Measurements from ENCODE around the gene MNAT1. TPM values are rescaled to one million over a fixed set of nuclear protein-coding genes. Genes with fewer than 3 reads are reported as not detected.
"Not testable (repeated sequence)": the region's sequence is repeated elsewhere in the genome, so short reads cannot be mapped to it uniquely, and the experiment has no call there.

The MNAT1 gene
- total RNA-seq, 1 experiment from 2014 or later, result 45.7 TPM

DNA sequence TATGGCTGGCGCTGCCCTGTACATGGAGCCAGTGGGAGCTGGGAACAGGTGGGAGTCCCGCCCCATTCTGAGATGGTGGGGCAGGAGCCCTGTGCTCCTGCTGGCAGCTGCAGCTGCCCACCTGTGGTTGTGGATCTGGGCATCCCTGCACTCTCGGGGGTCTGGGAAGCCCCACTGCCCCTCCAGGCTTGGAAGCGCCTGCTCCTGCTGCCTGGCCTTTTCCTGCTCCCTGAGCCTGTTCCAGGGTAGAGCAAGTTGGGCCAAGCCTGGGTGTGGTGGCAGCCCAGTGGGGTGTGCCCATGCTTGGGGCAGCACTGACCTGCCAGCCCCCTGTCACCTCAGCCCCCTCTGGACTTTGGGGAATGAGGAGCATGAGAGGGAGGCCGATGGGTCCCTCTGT, 104.0 kb downstream of the MNAT1 start:
- Histone ChIP-seq H3K4me3 (no peak overlapping the region), H3K9me3 (no peaks in the 10 kb centered on the region), H3K36me3 (no peaks in the 10 kb centered on the region), H3K27me3 (no peaks in the 10 kb centered on the region)
- DNase-seq, result no peak

DNA sequence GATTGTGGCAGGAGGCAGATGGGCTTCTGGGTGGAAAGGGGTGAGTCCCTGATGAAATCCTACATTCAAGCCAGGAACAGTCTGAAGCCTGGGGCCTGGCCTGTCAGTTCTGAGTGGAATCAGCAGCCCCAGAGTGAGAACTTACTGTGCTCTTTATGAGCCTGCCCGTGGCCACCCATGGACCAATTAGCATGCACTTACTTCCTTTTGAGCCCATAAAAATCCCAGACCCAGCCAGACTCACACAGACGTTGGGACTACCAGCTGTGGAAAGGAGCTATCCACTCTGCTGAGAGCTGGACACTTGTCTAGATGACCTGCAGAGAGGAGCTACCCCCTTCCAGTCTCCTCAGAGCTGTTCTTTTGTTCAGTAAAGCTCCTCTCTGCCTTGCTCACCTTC, 104.5 kb downstream of the MNAT1 start:
- H3K9me3 ChIP-seq, result no peaks in the 10 kb centered on the region
- H3K4me3 ChIP-seq, result no peak overlapping the region
- no peaks in the 10 kb centered on the region for H3K36me3 ChIP-seq
- H3K27me3 ChIP-seq, result no peaks in the 10 kb centered on the region
- DNase-seq, result no peak

DNA sequence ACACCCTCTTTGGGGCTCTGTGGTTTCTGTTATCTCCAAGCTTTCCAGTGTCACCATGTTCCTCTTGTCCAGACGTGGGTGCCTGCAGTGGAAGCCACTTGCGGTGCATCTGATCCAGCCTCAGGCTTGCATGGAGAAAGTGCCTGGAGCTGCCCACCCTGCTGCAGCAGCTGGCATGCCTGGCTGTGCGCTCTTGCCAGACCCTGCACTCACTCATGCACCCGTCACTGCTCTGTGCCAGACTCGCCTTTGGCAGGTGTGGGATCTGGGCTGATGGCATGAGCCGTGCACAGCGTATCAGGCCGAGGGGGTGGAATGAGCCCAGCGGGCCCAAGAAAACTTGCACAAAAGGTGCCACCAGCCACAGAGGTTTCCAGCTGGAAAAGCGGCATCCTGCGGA, 105.1 kb downstream of the MNAT1 start:
- Histone ChIP-seq H3K9me3 (no peaks in the 10 kb centered on the region), H3K36me3 (no peaks in the 10 kb centered on the region), H3K4me3 (no peak overlapping the region), H3K27me3 (no peaks in the 10 kb centered on the region)
- no peak for DNase-seq

DNA sequence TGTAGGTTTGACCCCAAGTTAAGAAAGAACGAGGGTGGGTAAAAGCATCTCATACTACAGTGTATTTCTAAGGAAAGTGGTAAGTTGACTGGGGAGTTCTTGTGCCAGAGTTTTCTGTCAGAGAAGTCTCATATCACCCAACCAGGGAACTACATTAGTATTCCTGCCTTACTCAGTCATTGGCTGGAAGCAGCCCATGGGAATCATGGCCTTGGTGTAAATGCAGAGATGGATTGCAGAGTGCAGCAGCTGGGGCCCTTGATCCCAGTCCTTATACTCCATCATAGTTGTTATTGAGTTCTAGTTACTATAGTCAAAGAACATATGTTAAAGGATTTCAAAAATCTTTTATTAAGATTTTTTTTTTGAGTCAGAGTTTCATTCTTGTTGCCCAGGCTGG, 105.8 kb downstream of the MNAT1 start:
- Histone ChIP-seq H3K36me3 (no peaks in the 10 kb centered on the region), H3K4me3 (no peak overlapping the region), H3K9me3 (no peaks in the 10 kb centered on the region), H3K27me3 (no peaks in the 10 kb centered on the region)
- no peak for DNase-seq

DNA sequence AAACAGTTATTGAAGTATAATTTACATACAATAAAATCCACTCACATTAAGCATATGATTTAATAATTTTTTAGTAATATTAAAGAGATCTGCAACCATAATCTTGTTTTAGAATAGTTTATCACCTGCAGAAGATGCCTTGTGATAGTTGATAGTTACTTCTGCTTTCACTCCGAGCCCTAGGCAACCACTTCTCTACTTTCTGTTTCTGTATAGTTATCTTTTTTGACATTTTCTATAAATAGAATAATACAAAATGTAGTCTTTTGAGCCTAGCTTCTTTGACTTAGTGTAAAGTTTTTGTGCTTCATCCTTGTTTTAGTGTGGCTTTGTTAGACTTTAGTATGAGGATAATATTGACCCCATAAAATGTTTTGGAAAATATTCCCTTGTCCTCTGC, 111.0 kb downstream of the MNAT1 start:
- peaks cover 3% of the 10 kb centered on the region; the same call in 1 of the 2 replicates for H3K9me3 ChIP-seq
- no peaks in the 10 kb centered on the region for H3K27me3 ChIP-seq
- H3K36me3 ChIP-seq, result no peaks in the 10 kb centered on the region
- DNase-seq, result no peak
- no peak overlapping the region for H3K4me3 ChIP-seq

- Histone ChIP-seq H3K9me3 (peaks cover 3% of the 10 kb centered on the region; the same call in 1 of the 2 replicates), H3K4me3 (no peak overlapping the region), H3K36me3 (no peaks in the 10 kb centered on the region), H3K27me3 (no peaks in the 10 kb centered on the region)
- no peak for DNase-seq
Measured at GRCh38 chr14:60848066-60848465, 113.5 kb downstream of the MNAT1 start.

DNA sequence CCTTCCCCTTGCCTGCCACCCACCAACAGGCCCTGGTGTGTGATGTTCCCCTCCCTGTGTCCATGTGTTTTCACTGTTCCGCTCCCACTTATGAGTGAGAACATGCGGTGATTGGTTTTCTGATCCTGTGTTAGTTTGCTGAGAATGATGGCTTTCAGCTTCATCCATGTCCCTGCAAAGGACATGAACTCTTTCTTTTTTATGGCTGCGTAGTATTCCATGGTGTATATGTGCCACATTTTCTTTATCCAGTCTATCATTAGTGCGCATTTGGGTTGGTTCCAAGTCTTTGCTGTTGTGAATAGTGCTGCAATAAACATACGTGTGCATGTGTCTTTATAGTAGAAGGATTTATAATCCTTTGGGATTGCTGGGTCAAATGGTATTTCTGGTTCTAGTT, 117.1 kb downstream of the MNAT1 start:
- not testable (repeated sequence) for H3K4me3 ChIP-seq, H3K27me3 ChIP-seq, H3K9me3 ChIP-seq, DNase-seq, H3K36me3 ChIP-seq

DNA sequence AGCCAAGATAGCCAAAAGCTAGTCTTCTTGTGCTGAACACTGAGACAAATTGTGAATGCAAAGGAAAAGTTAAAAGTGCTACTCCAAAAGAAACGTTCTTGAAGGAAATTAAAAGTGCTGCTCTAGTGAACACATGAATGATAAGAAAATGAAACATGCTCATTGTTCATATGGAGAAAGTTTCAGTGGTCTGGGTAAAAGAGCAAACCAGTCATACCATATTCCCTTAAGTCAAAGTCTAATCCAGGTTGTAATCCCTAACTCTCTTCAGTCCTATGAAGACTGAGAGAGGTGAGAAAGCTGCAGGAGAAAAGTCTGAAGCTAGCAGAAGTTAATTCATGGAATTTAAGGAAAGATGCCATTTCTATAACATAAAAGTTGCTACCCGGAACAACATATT, 121.5 kb downstream of the MNAT1 start:
- DNase-seq, result no peak
- no peaks in the 10 kb centered on the region for H3K9me3 ChIP-seq
- H3K4me3 ChIP-seq, result no peak overlapping the region
- H3K36me3 ChIP-seq, result no peaks in the 10 kb centered on the region
- H3K27me3 ChIP-seq, result no peaks in the 10 kb centered on the region

- H3K27me3 ChIP-seq, result no peaks in the 10 kb centered on the region
- no peak overlapping the region for H3K4me3 ChIP-seq
- DNase-seq, result no peak
- no peaks in the 10 kb centered on the region for H3K36me3 ChIP-seq
- no peaks in the 10 kb centered on the region for H3K9me3 ChIP-seq
Measured at GRCh38 chr14:60859525-60859924, 125.0 kb downstream of the MNAT1 start.

DNA sequence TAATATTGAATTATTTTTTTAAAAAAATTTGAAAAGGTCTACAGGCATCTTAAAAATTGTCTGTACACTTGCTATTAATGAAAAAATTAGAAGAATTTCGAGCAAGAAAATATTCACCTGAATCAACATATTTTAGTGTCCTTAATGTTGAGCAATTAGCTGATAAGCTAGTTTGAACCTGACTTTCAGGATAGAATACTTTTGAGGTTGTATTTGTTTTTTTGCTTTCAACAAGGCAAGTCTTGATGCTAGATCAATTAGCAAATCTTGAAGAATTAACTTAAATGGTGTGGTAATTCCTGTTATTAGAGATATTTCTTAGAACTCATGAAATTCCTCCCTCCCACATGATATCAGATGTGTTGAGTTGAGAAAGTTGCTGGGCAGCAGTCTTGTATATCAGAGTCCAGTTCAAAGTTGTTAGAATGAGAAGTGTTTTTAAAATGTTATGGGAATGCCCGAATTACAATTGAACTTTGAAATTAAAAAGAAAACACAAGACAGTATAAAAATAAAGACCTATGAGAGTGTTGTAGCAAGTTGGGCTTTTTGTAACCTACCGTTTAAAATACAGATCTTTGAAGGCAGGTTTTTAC, 127.1 kb downstream of the MNAT1 start:
- Histone ChIP-seq H3K27me3 (no peaks in the 10 kb centered on the region), H3K36me3 (no peaks in the 10 kb centered on the region), H3K9me3 (no peaks in the 10 kb centered on the region), H3K4me3 (no peak overlapping the region)
- DNase-seq, result no peak

DNA sequence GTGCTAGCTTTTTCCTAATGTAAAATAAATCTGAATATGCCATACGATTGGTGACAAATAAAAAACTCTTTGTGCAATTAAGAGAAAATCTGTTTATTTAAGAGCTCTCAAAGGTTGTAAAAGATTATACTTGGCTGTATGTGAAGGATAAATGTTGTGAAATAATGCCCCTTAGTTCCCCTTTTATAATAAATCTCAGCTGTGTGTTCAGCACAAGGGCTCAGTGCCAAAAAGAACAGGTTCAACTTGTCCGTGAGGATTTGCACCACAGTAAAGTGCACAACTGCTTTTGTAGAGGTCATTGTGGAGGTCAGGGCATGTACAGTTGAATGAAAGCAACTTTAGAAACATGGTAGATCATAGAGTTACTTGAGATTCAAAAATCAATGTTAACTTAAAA, 127.7 kb downstream of the MNAT1 start:
- H3K36me3 ChIP-seq, result no peaks in the 10 kb centered on the region
- H3K4me3 ChIP-seq, result no peak overlapping the region
- no peaks in the 10 kb centered on the region for H3K9me3 ChIP-seq
- H3K27me3 ChIP-seq, result no peaks in the 10 kb centered on the region
- DNase-seq, result no peak

DNA sequence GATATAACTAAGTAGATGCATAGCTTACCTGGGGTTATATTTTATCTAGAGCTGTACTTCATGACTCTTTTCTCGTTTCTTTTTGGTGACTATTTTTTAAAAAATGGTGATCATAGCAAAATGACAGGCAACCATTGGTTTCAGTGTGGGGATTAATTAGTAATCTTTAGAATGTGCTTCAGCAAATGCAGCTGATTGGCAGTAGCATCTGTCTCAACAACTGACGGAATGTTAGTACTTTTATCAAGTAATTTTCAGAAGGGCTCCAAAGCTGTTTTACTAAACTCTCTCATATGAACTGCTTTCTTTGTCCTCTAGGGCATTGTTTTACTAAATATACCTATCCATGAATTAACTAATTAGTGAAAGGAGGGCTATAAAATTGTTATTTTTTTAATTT, 128.7 kb downstream of the MNAT1 start:
- Histone ChIP-seq H3K9me3 (no peaks in the 10 kb centered on the region), H3K36me3 (no peaks in the 10 kb centered on the region), H3K27me3 (no peaks in the 10 kb centered on the region), H3K4me3 (no peak overlapping the region)
- DNase-seq, result no peak

DNA sequence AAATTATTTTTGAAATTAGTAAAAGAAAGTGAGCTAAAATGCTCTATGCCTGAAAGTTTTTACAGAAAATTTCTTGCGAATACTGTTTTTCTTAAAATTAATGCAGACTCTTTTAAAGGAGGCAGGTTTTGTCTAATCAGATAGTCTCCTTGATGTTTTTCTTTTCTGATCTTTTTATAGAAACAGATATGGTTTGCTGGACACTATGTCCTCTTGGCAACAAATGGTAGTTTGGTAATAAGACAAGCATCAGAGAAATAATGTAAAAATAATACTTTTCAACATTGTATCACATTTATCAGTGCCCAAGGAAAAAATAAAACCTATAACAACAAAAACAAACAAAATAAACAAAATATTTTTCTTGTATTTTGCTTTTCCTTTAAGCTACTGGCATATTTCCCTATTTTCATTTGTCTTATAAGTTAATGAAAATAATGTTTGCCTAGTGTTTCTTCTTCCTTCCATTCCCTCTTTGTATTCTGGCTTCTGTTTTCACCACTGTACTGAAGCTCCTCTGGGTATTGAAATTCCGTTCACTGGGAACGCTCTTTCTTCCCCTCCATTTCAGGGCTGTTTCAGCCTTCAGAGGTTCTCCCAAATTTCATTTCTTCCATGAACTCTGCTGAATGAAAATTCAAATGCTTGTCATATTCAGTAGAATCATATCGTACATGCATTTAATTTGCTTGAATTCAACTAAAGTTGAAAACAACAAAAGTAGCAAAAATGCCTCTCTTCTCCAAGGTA, 131.0 kb downstream of the MNAT1 start:
- Histone ChIP-seq H3K36me3 (no peaks in the 10 kb centered on the region), H3K27me3 (no peaks in the 10 kb centered on the region), H3K9me3 (no peaks in the 10 kb centered on the region), H3K4me3 (no peak overlapping the region)
- DNase-seq, result no peak

DNA sequence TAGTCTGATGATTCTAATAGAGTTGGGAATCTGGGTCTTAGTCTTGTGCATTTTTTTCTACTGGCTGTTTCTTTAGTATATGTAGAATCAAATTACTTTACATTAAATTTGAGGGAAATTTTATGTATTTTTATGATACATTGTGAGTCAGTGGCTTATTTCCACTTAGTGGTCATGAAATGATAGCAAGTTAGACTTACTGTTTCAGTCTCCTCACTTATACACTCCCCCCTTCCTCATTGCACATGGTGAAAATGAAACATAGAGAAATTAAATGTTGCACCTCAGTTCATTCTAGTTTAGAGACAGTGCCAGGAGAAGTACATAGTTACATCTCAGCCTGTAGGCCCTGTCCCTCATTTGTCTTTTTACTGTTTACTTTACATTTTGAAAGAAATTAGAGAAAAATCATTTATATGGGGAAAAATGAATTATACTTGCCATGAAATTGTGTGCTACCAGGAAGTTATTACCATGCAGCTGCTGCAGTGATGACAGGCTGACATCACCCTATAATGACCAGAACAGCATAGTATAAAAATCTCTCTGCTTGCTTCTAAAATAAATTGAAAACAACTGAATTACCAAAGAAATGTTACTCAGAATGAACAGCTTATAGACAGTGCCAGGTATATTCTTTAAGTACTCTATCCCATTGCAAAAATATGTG, 133.1 kb downstream of the MNAT1 start:
- DNase-seq, result no peak
- Histone ChIP-seq H3K4me3 (no peak overlapping the region), H3K9me3 (no peaks in the 10 kb centered on the region)

GRCh38 chr14:60878121-60878520, 143.6 kb downstream of the MNAT1 start:
- Histone ChIP-seq H3K36me3 (no peaks in the 10 kb centered on the region), H3K9me3 (no peaks in the 10 kb centered on the region), H3K27me3 (no peaks in the 10 kb centered on the region), H3K4me3 (no peak overlapping the region)
- no peak for DNase-seq

More for the DNA sequence above, 133.1 kb downstream of the MNAT1 start:
- H3K36me3 ChIP-seq, result no peaks in the 10 kb centered on the region
- no peaks in the 10 kb centered on the region for H3K27me3 ChIP-seq

- no peak for DNase-seq
- H3K4me3 ChIP-seq, result no peak overlapping the region
- H3K36me3 ChIP-seq, result no peaks in the 10 kb centered on the region
- peaks cover 2% of the 10 kb centered on the region; the same call in 1 of the 2 replicates for H3K9me3 ChIP-seq
- H3K27me3 ChIP-seq, result no peaks in the 10 kb centered on the region
Measured at GRCh38 chr14:60878536-60878935, 144.0 kb downstream of the MNAT1 start.

DNA sequence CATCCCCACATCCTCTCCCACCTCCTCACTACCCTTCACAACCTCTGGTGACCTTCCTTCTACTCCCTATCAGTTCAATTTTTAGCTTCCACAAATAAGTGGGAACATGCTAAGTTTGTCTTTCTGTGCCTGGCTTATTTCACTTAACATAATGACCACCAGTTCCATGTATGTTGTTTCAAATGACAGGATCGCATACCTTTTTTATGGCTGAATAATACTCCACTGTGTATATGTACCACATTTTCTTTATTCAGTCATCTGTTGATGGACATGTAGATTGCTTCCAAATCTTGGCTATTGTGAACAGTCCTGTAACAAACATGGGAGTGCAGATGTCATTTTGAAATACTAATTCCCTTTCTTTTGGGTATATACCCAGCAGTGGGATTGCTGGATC, 147.7 kb downstream of the MNAT1 start:
- Histone ChIP-seq H3K4me3 (no peak overlapping the region), H3K36me3 (no peaks in the 10 kb centered on the region), H3K27me3 (no peaks in the 10 kb centered on the region), H3K9me3 (peaks cover 3% of the 10 kb centered on the region; the same call in 1 of the 2 replicates)
- no peak for DNase-seq

DNA sequence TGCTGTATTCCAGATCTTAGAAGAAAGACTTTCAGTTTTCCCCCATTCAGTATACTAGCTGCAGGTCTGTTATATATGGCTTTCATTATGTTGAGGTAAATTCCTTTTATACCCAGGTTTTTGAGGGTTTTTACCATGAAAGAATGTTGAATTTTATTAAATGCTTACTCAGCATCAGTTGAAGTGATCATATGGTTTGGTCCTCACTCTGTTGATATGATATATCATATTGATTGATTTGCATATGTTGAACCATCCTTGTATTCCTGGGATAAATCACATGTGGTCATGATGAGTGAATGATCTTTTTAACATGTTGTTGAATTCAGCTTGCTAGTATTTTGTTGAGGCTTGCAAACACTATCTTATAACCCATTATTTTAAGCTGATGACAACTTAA, 149.6 kb downstream of the MNAT1 start:
- Histone ChIP-seq H3K9me3 (peaks cover 3% of the 10 kb centered on the region; the same call in 1 of the 2 replicates), H3K4me3 (no peak overlapping the region), H3K36me3 (no peaks in the 10 kb centered on the region), H3K27me3 (no peaks in the 10 kb centered on the region)
- no peak for DNase-seq
